NCI-H2029 treated with DMSO at 0.1 percent for 48 hours (cell line): ENCODE results near the gene C2orf92.
A peak's percentile ranks its signal among the peaks of the same experiment; 100 is the strongest.
"Not testable (repeated sequence)": the region's sequence is repeated elsewhere in the genome, so short reads cannot be mapped to it uniquely, and the experiment has no call there.

ENCODE experiments used
- DNase-seq: peaks from one replicate; lab custom pipeline; 2025; lab: John Stamatoyannopoulos, UW

The C2orf92 gene

DNA sequence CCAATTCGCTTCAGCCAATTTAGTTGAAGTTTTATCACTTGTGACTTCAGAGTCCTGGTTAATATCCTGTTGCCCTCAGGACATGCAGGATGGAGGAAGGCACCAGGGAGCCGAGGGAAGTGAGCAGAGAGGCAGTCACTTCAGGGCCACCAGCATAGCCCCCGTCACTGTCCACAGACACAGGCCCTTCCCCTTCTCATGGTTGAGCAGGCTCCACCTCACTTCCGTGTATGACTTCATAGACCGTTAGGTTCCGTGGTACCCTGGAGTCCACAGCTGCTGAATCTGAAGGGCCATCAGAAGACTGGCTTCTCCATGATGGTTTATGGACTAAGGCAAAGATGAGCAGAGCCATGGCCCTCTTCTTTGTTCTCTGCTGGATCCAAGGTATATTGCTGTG lies at the start of gene C2orf92:
C2orf92 (plus strand) TSS at position 266 of the 400 bp plus-strand sequence; CDS start at position 342, 76 bp downstream.
- no peak for DNase-seq

DNA sequence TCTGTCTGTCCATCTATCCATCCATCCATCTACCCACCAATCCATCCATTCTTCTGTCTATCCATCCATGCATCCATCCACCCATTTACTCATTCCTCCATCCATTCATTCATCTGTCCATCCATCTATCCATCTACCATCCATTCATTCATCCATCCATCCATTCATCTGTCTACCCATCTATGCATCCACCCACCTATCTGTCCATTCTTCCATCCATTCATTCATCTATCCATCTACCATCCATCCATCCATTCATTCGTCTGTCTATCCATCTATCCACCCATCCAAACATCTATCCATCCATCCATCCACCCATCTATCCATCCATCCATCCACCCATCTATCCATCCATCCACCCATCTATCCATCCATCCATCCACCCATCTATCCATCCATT lies 49.0 kb upstream of the C2orf92 start:
- DNase-seq, result not testable (repeated sequence)

DNA sequence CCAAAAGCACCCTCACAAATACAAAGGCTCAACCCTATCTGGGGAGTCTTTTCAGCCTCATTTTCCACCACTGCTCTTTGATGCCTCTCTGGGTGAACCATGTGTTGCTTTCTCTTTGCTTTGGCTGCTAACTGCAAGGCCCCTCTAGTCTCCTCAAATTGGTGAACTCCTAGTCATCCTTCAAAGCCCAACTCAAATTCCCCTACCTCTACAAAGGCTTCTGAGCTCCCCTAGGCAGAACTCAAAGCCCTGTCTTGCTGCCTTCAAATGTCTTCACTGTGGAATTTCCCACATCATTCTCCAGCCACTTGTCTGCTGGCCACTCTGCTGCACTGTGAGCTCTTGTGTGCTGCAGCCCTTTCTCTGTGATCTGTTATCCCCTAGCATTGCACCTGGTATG lies 46.5 kb upstream of the C2orf92 start:
- not testable (repeated sequence) for DNase-seq

DNA sequence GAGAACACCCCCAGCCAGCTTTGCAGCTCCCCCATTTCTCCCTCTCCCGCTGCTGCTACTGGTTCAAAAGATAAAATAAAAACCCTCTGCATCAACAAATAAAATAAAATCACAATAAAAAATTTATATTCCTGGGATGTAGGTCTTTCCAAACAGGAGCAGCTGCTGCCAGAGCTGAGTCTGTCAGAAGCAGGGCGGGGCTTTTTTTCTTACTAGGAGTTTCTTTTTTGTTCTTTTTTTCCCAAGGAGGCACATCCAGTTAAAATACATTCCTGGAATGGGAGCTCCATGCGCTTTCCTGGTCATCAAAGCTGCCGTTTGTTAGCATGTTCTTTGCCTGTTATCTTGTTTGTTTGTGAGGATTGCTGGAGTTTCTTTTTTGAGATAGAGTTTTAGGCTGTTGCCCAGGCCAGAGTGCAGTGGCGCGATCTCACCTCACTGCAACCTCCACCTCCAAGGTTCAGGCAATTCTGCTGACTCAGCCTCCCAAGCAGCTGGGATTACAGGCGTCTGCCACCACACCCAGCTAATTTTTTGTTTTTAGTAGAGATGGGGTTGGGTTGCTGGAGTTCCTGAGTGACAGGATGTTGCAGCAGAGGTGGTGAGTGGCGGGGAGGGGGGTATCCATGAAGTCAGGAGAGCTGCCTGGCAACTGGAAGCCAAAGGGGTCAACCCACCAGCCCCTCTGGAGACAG lies 44.0 kb upstream of the C2orf92 start:
- DNase-seq, result not testable (repeated sequence)

DNA sequence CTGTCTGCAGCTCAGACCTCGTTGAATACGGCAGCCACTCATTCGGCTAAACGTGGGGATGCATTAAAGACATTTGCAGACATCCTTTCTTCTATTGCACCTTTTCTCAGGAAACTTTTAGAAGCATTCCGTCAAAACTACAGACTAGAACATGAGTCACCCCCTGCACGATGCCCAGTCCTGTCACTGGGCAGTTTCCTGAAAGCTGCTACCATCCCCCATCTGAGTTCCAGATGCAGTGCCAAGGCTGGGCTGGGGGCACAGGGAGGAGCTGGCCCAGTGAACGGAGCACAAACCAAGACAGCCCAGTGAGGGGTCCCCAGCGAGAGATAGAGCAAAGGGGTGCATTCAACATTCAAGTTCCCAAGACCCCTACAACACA lies 43.5 kb upstream of the C2orf92 start:
- DNase-seq, result not testable (repeated sequence)

DNA sequence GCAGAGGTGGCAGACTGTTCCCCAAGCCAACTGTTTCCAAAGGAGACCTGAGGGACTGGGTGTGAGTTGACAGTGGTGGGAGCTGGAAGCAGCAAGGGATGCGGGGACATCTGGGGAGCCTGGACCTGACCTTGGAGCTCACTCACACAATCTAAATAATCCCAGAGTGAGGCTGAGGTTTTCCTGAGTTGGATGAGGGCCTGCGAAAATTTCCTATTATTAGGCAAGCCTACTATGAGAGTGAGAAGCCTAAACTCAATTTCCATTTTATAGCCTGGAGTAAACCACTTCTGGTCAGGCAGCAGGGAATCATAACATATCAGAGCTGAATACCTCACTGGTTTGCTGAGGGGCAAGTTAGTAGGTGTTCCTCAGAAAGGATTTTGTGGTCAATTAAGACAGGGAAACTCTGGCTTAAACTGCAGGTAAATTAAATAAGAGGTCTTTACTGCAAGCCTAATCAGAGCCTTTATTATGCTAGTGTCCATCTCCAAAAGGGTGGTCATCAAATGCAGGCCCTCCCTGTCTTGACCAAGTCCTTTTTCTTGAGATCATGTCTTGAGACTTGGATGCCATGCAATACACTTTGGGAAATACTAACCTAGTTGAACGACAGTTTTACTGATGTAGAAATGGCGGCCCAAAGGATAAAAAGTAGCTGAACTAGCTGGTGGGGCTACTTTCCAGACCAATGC lies 25.3 kb upstream of the C2orf92 start:
- DNase-seq, result no peak

DNA sequence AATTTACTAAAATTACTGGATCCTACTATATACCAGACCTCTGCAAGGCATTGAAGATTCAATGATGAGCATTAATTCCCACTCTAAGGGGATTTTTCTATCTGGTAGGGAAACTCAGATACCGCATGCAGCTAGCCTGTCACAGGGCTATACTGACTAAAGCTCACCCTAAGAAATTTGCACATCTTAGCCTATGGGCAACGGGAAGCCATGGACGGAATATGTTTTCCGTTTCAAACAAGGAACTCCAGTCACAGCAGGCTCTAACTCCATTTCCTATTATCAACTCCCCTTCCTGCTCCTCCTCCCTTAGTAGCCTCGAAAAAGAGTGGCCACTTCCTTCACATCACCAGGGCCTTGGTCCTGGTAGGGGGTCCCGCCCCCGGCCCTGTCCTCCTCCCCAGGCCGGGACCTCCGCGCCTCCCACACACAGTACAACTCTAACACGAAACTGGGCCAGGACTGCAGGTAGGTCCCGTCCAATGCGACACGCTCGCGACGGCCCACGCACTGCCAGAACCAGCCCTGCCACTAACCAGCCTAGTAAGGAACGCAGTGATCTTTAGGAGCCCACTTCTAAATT lies 24.3 kb upstream of the C2orf92 start:
- DNase-seq, result no peak

DNA sequence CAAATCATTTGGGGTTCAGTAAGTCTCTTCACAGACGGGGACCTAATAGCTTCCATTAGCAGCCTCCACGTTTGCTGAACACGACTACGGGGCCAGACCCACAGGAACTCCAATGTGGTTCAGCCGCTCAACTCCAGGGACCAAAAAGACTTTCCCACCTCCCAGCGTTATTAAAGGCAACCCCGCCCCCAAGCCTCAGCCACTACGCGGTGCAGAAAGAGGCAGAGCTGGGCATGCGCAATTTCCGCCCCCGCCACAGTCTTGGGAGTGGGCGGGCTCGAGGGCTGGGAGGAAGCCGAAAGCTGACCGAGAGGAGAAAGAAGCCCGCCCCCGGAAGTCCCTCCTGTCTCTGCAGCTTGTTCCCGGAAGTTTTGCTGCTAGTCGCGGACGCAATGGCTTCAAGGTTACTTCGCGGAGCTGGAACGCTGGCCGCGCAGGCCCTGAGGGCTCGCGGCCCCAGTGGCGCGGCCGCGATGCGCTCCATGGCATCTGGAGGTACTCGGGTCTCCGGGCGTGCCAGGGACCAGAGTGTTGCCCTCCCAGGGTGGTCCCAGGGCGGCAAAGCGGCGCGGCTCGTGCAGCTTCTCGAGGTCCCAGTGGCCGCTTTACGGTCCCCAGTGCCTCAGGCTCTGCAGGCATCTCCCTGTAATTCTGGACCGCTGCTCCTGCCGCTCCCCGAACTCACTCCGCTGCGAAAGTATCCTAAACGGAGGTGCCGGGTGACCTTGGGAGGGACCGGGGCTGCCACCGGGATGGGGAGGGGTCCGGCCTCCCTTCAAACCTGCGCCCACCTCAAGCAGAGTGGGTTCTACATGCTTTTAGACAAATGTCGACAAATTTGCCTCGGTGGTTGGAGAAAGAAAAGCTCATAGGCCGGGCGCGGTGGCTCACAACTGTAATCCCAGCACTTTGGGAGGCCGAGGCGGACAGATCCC lies 23.6 kb upstream of the C2orf92 start, which contains the start of gene COX5B:
COX5B (plus strand) TSS at position 368 of the 935 bp plus-strand sequence; CDS start at position 393, 25 bp downstream.
- peak; percentile 94 for DNase-seq

DNA sequence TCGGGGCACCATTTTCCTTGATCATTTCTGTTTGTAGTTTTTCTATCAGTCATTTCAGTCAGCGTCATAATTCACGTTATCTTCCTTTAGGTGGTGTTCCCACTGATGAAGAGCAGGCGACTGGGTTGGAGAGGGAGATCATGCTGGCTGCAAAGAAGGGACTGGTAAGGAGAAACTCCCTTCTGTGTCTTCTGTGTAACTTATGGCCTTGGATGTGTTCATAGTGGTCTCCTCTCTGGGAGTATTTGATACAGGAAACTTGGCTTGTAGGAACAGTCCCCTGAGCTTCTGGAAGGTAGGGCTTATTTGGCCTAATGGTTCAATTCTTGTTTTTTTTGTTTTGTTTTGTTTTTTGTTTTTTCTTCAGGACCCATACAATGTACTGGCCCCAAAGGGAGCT lies 22.5 kb upstream of the C2orf92 start:
- DNase-seq, result no peak

DNA sequence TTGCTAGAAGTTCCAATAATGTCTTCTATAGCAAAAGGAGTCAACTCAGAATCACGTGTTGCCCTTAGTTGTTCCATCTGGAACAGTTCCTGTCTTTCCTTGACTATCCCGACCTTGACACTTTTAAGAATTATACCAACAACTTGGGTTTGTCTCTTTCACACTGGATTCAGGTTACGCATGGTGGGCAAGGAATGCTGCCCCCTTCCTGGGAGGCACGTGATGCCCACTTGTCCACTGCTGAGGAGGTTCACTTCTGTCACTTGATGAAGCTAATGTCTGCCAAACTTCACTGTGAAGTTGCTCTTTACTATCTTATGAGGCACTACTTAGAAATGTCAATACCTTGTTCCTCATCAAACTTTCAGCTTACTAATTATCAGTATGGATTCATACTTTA lies 18.4 kb upstream of the C2orf92 start:
- no peak for DNase-seq

DNA sequence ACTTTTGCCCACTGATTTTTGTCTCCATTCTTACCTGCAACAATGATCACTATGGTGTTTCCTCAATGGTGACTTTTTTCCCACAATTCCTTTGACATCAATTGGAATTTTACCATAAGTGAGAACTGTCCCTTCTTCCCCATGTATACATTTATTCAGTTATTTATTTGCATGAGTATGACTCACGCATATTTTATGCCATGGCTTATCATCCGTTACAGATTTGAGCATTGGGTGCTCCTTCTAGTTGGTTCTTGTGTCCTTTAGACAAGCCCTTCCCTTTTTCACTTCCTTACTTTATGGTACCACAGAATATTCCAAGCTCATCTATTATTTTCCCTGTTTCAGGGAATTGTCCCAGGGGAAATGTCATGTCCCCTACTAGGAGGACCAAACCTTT lies 16.0 kb upstream of the C2orf92 start:
- DNase-seq, result no peak

DNA sequence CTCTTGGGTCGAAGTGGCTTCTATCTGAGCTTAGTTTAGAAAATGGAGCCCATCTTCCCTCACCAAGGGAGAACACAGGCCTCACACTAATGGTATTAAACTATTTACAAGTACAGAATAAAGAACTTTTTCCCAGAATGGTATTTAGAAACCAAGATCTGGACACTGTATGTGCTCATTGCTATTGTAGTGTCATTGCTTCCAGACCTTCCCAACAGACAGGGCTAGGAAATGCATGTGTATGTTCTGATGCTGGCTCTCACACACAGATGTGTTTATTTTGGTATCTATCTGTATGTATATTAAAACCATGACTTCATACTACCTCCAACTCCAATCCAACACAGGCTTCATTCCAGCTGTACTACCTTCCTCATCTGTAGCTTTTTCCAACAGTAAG lies 15.6 kb upstream of the C2orf92 start:
- no peak for DNase-seq

DNA sequence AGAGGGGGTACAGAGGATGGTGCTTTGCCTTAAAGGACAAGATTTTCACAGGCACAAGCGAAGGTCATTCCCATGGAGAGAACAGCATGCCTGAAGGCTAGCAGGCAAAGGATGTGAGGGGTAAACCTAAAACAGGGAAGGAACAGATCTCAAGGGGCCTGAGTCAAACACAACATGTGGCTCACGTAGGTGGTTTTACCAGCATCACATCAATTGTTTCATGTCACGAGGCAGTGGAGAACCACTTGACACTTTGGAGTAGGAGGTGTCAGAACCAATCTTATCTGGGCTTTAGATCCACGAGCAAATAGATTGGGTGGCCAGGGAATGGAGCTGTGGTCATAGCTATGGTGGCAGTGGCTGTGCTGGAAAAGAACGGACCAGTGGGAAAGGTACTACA lies 15.2 kb upstream of the C2orf92 start:
- DNase-seq, result no peak

DNA sequence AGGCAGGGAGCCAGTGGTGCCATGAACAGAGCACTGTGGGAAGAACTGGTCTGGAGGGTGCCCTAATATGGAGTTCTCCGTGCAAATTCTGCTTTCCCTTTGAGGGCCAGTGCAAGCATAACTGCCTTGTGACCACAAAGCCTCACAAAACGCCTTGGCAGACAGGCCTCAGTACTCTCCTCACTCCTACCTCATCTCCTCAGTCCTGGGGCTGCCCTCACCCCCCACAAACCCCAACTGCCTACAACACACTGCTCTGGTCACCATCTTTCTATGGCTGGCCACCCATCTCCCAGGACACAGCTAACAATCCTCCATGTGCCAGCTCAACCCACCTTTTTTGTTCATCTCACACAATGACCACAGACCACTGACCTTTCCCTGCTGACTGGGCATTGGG lies 14.7 kb upstream of the C2orf92 start:
- DNase-seq, result no peak

DNA sequence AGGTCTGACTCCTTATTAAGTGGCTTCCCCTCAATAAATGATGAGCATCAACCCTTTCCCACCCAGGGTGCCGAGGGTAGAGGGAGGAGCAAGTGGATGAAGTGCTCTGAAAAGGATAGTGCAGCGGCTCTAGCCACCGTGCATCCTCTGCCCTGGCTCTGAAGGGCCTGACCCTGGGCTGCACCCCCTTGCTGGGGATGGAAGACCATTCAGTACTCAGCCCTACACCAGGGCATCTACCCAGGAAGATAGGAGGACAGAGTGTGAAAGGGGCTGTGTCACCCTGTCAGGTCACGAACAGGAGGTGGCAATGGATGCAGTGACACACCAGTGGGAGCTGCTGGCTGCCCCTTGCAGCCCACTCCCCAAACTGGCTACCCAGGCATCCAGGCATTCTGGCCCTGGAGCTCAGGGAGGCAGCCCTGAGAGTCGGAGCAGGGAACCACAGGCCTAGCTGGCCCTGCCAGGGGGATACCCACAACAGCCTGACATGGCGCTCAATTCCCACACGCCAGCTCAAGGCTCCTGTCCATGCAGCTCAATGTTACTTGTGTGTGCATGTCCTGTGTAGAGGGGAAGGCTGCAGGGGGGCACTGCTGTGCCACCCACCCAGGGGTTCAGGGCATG lies 13.3 kb upstream of the C2orf92 start:
- no peak for DNase-seq

DNA sequence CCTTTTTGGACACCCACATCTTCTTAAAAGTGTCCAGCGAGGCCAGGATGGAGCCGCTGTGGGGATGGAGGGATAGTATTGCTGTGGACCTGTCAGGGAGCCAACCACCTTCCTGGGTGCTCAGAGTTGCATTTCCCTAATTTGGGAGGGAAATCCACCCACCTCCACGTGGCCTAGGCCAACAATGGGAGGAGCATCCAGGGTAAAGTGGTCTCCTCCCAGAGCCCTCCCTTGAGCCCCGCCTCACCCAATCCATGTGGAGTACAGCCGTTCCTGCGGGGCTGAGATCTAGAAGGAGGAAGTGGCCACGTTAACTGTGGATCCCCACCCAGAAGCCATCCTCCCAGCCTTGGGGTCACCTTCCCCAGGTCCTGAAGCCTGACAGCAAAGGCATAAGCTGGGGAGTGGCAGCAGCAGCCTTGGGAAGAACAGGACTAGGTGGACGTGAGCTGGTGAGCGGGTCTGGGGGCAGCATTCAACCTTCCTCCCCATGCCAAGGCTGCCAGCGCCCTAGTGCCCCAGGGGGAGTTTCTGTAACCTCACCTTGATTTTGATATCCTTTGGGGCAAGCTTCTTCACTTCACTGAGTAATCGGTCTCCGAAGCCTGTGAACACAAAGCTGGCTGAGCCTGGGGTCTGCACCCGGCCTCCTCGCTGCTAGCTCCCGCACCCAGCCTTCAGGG lies 12.5 kb upstream of the C2orf92 start:
- DNase-seq, result no peak

DNA sequence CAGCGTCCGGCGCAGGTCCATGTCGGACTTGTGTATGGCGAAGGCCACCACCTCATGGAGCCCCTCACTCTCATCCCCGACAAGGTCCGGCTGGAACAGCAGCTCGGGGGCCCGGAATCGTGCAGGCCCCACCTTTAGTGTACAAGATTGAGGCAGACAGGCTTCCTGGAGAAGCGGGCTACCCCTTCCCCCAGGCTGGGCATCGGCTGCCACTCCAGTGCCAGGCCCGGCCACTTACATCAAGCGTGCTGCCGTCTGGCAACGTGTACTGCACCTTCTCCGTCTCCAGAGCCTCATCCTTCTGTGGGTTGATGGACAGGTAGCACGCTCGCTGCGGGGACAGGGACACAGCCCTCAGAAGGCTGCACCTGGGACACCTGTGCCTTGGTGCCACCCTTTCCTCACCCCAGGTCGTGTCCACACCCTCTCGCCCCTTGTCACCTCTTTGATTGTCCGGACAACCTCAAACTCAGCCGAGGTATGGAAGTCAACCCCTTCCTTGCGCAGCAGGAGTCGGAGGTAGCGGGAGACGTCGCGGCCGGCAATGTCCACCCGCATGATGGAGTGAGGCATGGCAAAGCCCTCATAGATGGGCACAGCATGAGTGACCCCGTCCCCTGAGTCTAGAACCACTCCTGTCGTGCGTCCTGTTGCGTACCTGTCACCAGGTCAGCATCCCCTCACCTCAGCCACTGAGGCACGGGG lies 11.4 kb upstream of the C2orf92 start:
- DNase-seq, result no peak

DNA sequence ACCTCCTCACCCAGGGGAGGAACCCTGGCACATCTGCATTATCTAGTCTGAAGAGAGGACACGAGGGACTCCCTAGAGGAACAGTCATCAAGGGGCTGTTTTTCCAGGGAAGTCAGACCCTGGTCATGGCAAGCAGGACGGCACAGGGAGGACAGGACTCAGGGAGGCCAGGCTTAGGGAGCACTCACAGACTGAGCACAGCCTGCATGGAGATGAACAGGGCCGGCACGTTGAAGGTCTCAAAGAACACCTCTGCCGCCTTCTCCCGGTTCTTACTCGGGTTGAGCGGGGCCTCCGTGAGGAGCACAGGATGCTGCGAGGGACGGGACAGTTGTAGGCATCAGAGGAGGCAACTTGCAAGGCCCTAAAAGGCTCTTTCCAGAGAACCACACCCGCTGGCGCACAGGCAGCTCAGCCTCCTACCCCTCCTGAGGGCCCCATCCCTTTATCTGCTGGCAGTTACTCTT lies 10.8 kb upstream of the C2orf92 start:
- DNase-seq, result no peak

DNA sequence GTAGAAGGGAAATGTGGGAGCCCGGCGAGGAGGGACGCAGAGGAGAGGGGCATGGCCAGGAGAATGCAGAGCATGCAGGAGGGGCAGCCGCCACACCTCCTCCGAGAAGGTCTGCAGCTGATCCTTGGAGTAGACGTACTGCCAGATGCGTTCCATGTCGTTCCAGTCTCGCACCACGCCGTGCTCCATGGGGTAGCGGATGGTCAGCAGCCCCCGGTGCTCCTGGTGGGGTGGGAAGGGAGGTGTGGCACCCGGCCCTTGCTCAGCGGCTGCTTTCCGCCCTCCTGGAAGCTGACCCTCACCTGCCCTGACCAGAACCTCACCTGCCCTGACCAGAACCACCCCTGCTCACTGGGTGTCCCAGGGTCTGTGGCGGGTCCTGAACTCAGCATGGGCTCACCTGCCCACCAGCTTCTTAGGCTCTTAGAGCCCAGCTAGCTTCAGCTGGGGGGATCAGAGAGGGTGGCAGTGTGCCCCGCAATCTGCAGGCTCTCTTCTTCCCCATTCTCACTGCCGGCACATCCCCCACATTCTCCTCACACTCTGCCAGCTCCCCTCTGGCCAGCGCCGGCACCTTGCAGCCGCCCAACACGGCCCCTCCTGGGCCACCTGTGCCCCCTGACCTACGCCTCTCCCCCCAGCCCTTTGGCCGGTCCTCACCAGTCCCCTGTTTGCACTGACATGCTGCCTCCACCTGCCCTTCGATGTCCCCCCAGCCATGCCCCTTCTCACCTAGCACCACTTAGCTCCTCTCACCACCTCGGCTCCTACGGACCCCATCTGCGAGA lies 10.1 kb upstream of the C2orf92 start:
- DNase-seq, result no peak
